ENCODE data around the gene CRYZL1. TPM values are rescaled to one million over a fixed set of nuclear protein-coding genes. Genes with fewer than 3 reads are reported as not detected.

Gene CRYZL1
- total RNA-seq (2014; rRNA removed; shearing (Covaris generic)) = 13.6 and 18.3 TPM in 2 replicates
- polyA plus RNA-seq (2016; fragmentation: Nextera tagmentation; extraction: Ambion mirVana) = 35.7 and 37.4 TPM in 2 replicates

GRCh38 chr21:33641352-33642026 lies at the start of gene CRYZL1:
TSS of gene CRYZL1 (minus strand) at chr21:33641741. CDS start at chr21:33631551, 10,190 bp downstream.
- Histone ChIP-seq H3K4me3 (peak within 1 kb of the TSS; percentile 92), H3F3A (ENCODE audit: insufficient read depth) (peaks cover 24% of the 10 kb centered on the region), H4K20me1 (ENCODE audit: insufficient read depth) (0 out of 2 replicates have a peak, but pooled peaks cover 3% of the 10 kb centered on the region), H2AFZ (peak within 1 kb of the TSS; percentile 92), H3K9me3 (ENCODE audit: low read depth) (no peaks in the 10 kb centered on the region), H3K4me2 (ENCODE audit: unreplicated experiment) (peak within 1 kb of the TSS; percentile 91), H3K36me3 (ENCODE audit: low read depth) (no peaks in the 10 kb centered on the region), H3K9ac (peak within 1 kb of the TSS; percentile 89), H3K4me1 (ENCODE audit: insufficient read depth) (peaks cover 23% of the 10 kb centered on the region), H3K27me3 (replicated peaks; ENCODE audit: insufficient read depth) (no peaks in the 10 kb centered on the region), H3K27ac (peak within 1 kb of the TSS; percentile 89), H3K9me2 (ENCODE audit: insufficient read depth) (no peaks in the 10 kb centered on the region), H3K79me2 (ENCODE audit: insufficient read depth) (peaks cover 82% of the 10 kb centered on the region)
- TF ChIP-seq EZH2 (IDR thresholded peaks at IDR 0.05; ENCODE audit: insufficient read depth, poor library complexity, severe bottlenecking) (no peak), EZH2phosphoT487 (IDR thresholded peaks at IDR 0.05; ENCODE audit: insufficient read depth, low read depth) (no peak)
- WGBS, 2 experiments (ENCODE audit: low coverage in 1 of 2, low lambda C conversion rate in 2 of 2, missing lambda C conversion rate in 2 of 2) = 1% methylated on average over 38 of the region's 38 CpGs
- peak; percentile 100 for DNase-seq
- in situ Hi-C loops (cut with MboI) = loop anchor here (10.0 kb wide), 1 partner anchor 243 kb away; no protein-coding TSS in a partner anchor

GRCh38 chr21:33690874-33691273 lies 49.3 kb upstream of the CRYZL1 start:
- Histone ChIP-seq H3K79me2 (ENCODE audit: insufficient read depth) (peaks cover 95% of the 10 kb centered on the region), H2AFZ (no peak overlapping the region), H3K27me3 (replicated peaks; ENCODE audit: insufficient read depth) (no peaks in the 10 kb centered on the region), H3K4me3 (no peak overlapping the region), H3K27ac (no peak overlapping the region), H3K4me2 (ENCODE audit: unreplicated experiment) (no peak overlapping the region), H3K9me2 (ENCODE audit: insufficient read depth) (no peaks in the 10 kb centered on the region), H4K20me1 (ENCODE audit: insufficient read depth) (peaks cover 5% of the 10 kb centered on the region; the same call in 1 of the 2 replicates), H3K4me1 (ENCODE audit: insufficient read depth) (peaks cover 32% of the 10 kb centered on the region), H3K9ac (no peak overlapping the region), H3K36me3 (ENCODE audit: low read depth) (no peaks in the 10 kb centered on the region), H3F3A (ENCODE audit: insufficient read depth) (peaks cover 21% of the 10 kb centered on the region), H3K9me3 (ENCODE audit: low read depth) (no peaks in the 10 kb centered on the region)
- TF ChIP-seq EZH2 (IDR thresholded peaks at IDR 0.05; ENCODE audit: insufficient read depth, poor library complexity, severe bottlenecking) (no peak), EZH2phosphoT487 (IDR thresholded peaks at IDR 0.05; ENCODE audit: insufficient read depth, low read depth) (no peak)
- no peak for DNase-seq
- in situ Hi-C loops (cut with MboI) = no loop called here
- 93 to 98% methylated on average over 5 of the region's 5 CpGs for WGBS, 2 experiments (ENCODE audit: low coverage in 1 of 2, low lambda C conversion rate in 2 of 2, missing lambda C conversion rate in 2 of 2)

DNA sequence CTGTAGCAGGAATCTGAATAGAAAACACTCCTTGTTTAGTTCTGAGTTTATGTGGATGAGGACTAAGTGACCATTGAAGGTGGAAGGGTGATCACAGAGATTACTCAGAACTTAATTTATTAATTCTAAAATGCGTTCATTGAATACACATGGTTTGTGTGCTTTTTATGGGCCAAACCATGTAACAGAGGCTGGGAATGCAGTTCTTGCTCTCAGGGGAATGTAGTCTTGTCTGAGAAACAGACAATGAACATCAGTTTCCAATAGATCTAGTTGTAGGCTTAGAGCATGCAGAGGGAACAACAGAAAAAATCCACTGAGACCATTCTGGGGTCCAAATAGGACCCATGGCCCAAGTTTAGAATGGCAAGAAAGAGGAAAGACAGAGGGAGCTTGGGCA lies 46.8 kb upstream of the CRYZL1 start:
- TF ChIP-seq EZH2 (IDR thresholded peaks at IDR 0.05; ENCODE audit: insufficient read depth, poor library complexity, severe bottlenecking) (no peak), EZH2phosphoT487 (IDR thresholded peaks at IDR 0.05; ENCODE audit: insufficient read depth, low read depth) (no peak)
- Histone ChIP-seq H3K9me2 (ENCODE audit: insufficient read depth) (no peaks in the 10 kb centered on the region), H3K36me3 (ENCODE audit: low read depth) (no peaks in the 10 kb centered on the region), H3K4me2 (ENCODE audit: unreplicated experiment) (peak overlapping the region; percentile 17), H2AFZ (no peak overlapping the region), H3K4me3 (no peak overlapping the region), H3K27me3 (replicated peaks; ENCODE audit: insufficient read depth) (no peaks in the 10 kb centered on the region), H3K79me2 (ENCODE audit: insufficient read depth) (peaks cover 89% of the 10 kb centered on the region), H3K9me3 (ENCODE audit: low read depth) (no peaks in the 10 kb centered on the region), H3K27ac (0 out of 2 replicates have a peak overlapping the region, but pooled peaks have one; percentile 5), H3K9ac (no peak overlapping the region), H4K20me1 (ENCODE audit: insufficient read depth) (no peaks in the 10 kb centered on the region; the same call in 1 of the 2 replicates), H3F3A (ENCODE audit: insufficient read depth) (peaks cover 45% of the 10 kb centered on the region), H3K4me1 (ENCODE audit: insufficient read depth) (peaks cover 57% of the 10 kb centered on the region)
- in situ Hi-C loops (cut with MboI) = no loop called here
- peak; percentile 69 for DNase-seq
- WGBS, 2 experiments (ENCODE audit: low coverage in 1 of 2, low lambda C conversion rate in 2 of 2, missing lambda C conversion rate in 2 of 2) = 28 to 44% methylated on average over 1 of the region's 1 CpG

DNA sequence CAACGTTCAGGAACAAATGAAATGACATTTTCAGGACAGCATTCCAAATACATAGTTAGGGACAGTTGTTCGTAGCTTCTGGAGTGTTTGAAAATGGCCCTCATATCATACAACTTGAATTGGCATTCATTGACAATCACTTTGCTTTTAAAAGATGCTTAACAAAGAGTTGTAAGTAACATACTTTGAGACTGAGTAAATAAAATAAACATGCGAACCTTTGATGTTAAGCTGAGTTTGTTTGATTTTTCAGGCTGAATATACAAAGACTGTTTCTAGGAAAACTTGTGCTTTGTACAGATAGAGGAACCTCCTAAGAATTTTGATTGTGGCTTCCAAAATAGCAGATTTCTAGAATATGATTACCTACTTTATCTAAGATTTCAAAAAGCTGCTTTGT lies 46.1 kb upstream of the CRYZL1 start:
- Histone ChIP-seq H3K4me3 (no peak overlapping the region), H3K9me3 (ENCODE audit: low read depth) (no peaks in the 10 kb centered on the region), H2AFZ (no peak overlapping the region), H4K20me1 (ENCODE audit: insufficient read depth) (no peaks in the 10 kb centered on the region; the same call in 1 of the 2 replicates), H3K79me2 (ENCODE audit: insufficient read depth) (peaks cover 87% of the 10 kb centered on the region), H3F3A (ENCODE audit: insufficient read depth) (peaks cover 53% of the 10 kb centered on the region), H3K36me3 (ENCODE audit: low read depth) (no peaks in the 10 kb centered on the region), H3K4me1 (ENCODE audit: insufficient read depth) (peaks cover 64% of the 10 kb centered on the region), H3K9ac (no peak overlapping the region), H3K9me2 (ENCODE audit: insufficient read depth) (no peaks in the 10 kb centered on the region), H3K27ac (0 out of 2 replicates have a peak overlapping the region, but pooled peaks have one; percentile 5), H3K4me2 (ENCODE audit: unreplicated experiment) (no peak overlapping the region), H3K27me3 (replicated peaks; ENCODE audit: insufficient read depth) (no peaks in the 10 kb centered on the region)
- in situ Hi-C loops (cut with MboI) = no loop called here
- TF ChIP-seq EZH2phosphoT487 (IDR thresholded peaks at IDR 0.05; ENCODE audit: insufficient read depth, low read depth) = no peak
- TF ChIP-seq EZH2 (IDR thresholded peaks at IDR 0.05; ENCODE audit: insufficient read depth, poor library complexity, severe bottlenecking) = no peak
- DNase-seq = no peak
- 61 to 67% methylated on average over 3 of the region's 3 CpGs for WGBS, 2 experiments (ENCODE audit: low coverage in 1 of 2, low lambda C conversion rate in 2 of 2, missing lambda C conversion rate in 2 of 2)
